LNCAP (cell line): ENCODE data around the gene ALPK3.

ENCODE experiments used
- TF ChIP-seq, protein P1 (sequence below): fragments of 450-650 bp; IDR thresholded peaks from 2 replicates; pipeline ENCODE4 v1.5.1; 2017; ENCODE audit warnings: mild to moderate bottlenecking

ALPK3 gene

DNA sequence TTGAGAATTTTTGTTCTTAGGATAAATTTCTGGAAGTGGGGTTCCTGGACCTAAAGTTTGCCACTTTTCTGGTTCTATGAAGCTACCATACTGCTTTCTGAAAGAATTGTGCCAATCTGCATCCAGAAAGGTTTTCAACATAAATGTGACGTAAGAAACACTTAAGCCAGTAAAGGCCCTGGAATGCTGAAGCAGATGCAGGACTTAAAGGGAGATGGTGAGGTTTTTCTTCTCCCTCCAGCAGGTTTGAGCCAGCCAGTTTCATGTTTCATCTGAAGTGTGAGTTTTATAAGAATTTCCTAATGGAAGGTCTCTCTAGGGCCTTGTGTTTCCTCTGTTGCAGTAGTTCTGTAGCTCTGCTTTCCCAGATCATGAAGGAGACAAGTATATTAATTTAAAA is 35.7 kb upstream of the ALPK3 start:
- TF ChIP-seq, protein P1, sequence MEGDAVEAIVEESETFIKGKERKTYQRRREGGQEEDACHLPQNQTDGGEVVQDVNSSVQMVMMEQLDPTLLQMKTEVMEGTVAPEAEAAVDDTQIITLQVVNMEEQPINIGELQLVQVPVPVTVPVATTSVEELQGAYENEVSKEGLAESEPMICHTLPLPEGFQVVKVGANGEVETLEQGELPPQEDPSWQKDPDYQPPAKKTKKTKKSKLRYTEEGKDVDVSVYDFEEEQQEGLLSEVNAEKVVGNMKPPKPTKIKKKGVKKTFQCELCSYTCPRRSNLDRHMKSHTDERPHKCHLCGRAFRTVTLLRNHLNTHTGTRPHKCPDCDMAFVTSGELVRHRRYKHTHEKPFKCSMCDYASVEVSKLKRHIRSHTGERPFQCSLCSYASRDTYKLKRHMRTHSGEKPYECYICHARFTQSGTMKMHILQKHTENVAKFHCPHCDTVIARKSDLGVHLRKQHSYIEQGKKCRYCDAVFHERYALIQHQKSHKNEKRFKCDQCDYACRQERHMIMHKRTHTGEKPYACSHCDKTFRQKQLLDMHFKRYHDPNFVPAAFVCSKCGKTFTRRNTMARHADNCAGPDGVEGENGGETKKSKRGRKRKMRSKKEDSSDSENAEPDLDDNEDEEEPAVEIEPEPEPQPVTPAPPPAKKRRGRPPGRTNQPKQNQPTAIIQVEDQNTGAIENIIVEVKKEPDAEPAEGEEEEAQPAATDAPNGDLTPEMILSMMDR = no peak

DNA sequence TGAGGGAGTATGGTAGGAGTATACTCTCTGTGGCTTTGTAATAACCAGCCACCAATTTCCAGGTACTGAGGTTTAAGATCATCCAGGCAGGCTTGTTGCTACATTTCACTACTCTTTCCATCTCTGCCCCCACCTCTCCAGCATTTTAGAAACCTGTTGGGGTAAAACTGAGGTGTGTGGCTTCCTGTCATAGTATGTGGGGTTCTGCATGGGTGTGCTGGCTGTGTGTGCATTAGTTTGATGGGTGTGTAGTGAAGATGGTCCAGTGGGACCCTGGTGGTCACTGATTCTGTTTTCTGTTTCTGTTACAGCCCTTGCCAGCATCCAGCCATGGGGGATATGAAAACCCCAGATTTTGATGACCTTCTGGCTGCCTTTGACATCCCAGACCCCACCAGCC is 34.8 kb upstream of the ALPK3 start:
- TF ChIP-seq, protein P1 = no peak

DNA sequence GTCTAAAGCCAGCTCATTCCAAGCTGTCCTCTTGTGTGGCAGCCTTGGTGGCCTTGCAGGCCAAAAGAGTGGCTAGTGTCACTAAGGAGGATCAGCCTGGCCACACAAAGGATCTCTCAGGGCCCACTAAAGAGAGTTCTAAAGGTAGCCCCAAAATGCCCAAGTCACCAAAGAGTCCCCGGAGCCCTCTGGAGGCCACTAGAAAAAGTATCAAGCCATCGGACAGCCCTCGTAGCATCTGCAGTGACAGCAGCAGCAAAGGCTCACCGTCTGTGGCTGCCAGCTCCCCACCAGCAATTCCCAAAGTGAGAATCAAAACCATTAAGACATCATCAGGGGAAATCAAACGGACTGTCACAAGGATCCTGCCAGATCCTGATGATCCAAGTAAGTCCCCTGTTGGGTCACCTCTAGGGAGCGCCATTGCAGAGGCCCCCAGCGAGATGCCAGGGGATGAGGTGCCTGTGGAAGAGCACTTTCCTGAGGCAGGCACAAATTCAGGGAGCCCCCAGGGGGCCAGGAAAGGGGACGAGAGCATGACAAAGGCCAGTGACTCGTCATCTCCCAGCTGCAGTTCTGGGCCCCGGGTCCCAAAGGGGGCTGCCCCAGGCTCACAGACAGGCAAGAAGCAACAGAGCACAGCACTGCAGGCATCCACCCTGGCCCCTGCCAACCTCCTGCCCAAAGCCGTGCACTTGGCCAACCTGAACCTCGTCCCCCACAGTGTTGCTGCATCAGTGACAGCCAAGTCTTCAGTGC is 33.5 kb upstream of the ALPK3 start:
- TF ChIP-seq, protein P1 = no peak; the same call in 1 of the 2 replicates

DNA sequence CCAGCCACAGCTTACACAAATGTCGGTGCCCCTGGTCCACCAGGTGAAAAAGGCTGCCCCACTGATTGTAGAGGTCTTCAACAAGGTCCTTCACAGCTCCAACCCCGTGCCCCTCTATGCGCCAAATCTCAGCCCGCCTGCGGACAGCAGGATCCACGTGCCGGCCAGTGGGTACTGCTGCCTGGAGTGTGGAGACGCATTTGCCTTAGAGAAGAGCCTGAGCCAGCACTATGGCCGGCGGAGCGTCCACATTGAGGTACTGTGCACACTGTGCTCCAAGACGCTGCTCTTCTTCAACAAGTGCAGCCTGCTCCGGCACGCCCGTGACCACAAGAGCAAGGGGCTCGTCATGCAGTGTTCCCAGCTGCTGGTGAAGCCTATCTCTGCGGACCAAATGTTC is 32.9 kb upstream of the ALPK3 start:
- TF ChIP-seq, protein P1 = no peak

DNA sequence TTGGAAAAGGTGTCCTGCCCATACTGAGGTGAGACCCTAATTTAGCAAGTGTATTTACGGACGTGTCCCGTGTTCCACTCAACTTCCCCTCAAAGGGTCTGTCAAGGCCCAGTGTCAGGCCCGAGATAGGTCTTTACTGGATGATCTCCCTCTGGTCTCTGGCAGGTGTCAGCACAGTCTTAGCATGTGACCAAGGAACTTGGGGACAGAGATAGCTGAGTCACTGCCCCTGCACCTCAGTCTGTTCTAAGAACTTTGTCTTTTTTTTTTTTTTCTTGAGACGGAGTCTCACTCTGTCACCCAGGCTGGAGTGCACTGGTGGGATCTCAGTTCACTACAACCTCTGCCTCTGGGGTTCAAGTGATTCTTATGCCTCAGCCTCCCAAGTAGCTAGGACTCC is 32.1 kb upstream of the ALPK3 start:
- TF ChIP-seq, protein P1 = no peak

DNA sequence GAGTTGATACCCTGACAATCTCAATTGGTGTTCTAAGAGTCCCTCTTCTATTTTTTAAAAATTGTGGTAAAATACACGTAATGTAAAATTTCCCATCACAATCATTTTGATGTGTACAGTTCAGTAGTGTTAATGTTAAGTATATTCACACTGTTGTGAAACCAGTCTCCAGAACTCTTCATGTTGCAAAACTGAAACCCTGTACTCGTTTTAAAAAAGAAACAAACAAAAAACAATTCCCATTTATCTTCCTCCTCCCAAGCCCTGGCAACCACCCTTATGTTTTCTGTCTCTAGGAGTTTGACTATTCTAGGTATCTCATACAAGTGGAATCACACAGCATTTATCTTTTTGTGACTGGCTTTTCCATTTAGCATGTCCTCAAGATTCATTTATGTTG is 28.7 kb upstream of the ALPK3 start:
- TF ChIP-seq, protein P1 = no peak

DNA sequence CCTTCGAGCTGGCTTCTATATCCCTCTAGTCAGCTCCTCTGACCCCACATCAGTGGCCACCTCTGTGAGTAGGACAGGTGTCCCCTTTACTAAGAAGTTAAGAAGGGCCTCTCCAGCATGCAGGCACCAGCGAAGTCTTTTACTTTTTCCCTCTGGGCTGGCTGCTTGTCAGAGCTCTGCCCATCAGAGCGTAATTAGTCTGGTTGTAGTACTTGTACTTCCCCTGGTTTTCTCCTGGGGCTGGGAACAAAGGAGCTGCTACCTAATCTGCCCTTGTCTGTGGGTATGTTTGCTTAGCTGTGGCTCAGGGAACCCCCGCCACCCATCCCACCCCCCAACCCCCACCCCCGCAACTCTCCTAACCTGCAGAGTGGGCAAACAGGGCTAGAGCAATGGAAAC is 27.4 kb upstream of the ALPK3 start:
- TF ChIP-seq, protein P1 = no peak

DNA sequence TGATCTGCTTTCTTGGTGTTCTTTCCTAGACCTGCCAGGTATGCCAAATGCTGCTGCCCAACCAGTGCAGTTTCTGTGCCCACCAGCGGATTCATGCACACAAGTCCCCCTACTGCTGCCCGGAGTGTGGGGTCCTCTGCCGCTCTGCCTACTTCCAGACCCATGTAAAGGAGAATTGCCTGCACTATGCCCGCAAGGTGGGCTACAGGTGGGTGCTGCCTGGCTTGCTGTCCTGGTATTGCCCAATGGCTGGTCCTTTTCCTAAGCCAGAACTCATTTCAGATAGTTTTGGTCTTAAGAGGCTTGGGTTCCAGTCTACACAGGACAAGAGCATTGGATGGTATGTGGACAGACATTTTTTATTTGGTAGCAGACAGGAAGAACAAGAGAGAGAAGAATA is 26.5 kb upstream of the ALPK3 start:
- TF ChIP-seq, protein P1 = no peak
